PC-3 (cell line): Measurements from ENCODE around the gene NUDT1. TPM values are rescaled to one million over a fixed set of nuclear protein-coding genes. Genes with fewer than 3 reads are reported as not detected.

Source experiments
- ATAC-seq: fragments of 200-7000 bp; cut with Tn5 transposase; 2 replicates; pipeline ENCODE4 v1.9.1; 2020; ENCODE audit warnings: mild to moderate bottlenecking, moderate library complexity
- Bru-seq: library from RNA; stranded (reverse); fragments of 400-500 nt; gene quantifications from one replicate; lab custom pipeline; 2021; lab: Mats Ljungman, UMichigan
- BruChase-seq, 2 experiments: library from RNA; stranded (reverse); fragments of 400-500 nt; gene quantifications; one replicate each; lab custom pipeline; 2021; lab: Mats Ljungman, UMichigan
- BruUV-seq: library from RNA; stranded (reverse); fragments of 400-500 nt; replicated peaks from 2 replicates; lab custom pipeline; 2021; lab: Mats Ljungman, UMichigan
- CTCF ChIA-PET: fragments of 300-600 bp; sonication (Branson Sonifier 250); formaldehyde crosslinking; loops from one replicate; lab custom pipeline; 2022; ENCODE audit warnings: antibody characterized with exemption; lab: Charles Lee
- POLR2A ChIA-PET: fragments of 300-600 bp; sonication (Branson Sonifier 250); formaldehyde crosslinking; loops from one replicate; lab custom pipeline; 2022; ENCODE audit warnings: antibody characterized with exemption; ENCODE audit not compliant: unreplicated experiment; lab: Charles Lee
- DNase-seq: peaks from one replicate; pipeline ENCODE4 v3.0.0-alpha.2; 2015
- H2AFZ ChIP-seq: fragments of 300-600 bp; sonication (generic); 2 replicates; pipeline ENCODE4 v1.6.0; 2016; ENCODE audit warnings: antibody characterized with exemption, low read length
- H3F3A ChIP-seq: fragments of 300-600 bp; sonication (generic); one replicate; pipeline ENCODE4 v1.6.0; 2017; ENCODE audit warnings: antibody characterized with exemption, low read length, control low read depth, mild to moderate bottlenecking; ENCODE audit not compliant: unreplicated experiment
- H3K27ac ChIP-seq: fragments of 300-600 bp; sonication (generic); 2 replicates; pipeline ENCODE4 v1.5.1; 2016; ENCODE audit warnings: mild to moderate bottlenecking, low read length
- H3K27me3 ChIP-seq: fragments of 300-600 bp; sonication (generic); 2 replicates; pipeline ENCODE4 v1.6.1; 2016; ENCODE audit warnings: low read length, mixed read lengths
- H3K36me3 ChIP-seq: fragments of 300-600 bp; sonication (generic); 2 replicates; pipeline ENCODE4 v1.6.1; 2016; ENCODE audit warnings: low read depth, mixed run types, low read length, mixed read lengths
- H3K4me1 ChIP-seq: fragments of 300-600 bp; sonication (generic); 2 replicates; pipeline ENCODE4 v1.5.1; 2016; ENCODE audit warnings: low read length; ENCODE audit not compliant: insufficient read depth
- H3K4me2 ChIP-seq: fragments of 300-600 bp; sonication (generic); 2 replicates; pipeline ENCODE4 v1.6.0; 2016; ENCODE audit warnings: low read length
- H3K4me3 ChIP-seq: fragments of 300-600 bp; sonication (generic); 2 replicates; pipeline ENCODE4 v1.5.1; 2016; ENCODE audit warnings: mild to moderate bottlenecking, low read length, mixed read lengths
- H3K79me2 ChIP-seq: fragments of 300-600 bp; sonication (generic); 2 replicates; pipeline ENCODE4 v1.6.1; 2017; ENCODE audit warnings: low read length, mixed read lengths
- H3K9ac ChIP-seq: fragments of 300-600 bp; sonication (generic); 2 replicates; pipeline ENCODE4 v1.6.0; 2016; ENCODE audit warnings: mild to moderate bottlenecking, low read length
- H3K9me2 ChIP-seq: fragments of 300-600 bp; sonication (generic); replicated peaks from 2 replicates; pipeline ENCODE4 v1.6.1; 2016; ENCODE audit warnings: mixed run types, low read length, mixed read lengths
- H3K9me3 ChIP-seq: fragments of 300-600 bp; sonication (generic); 2 replicates; pipeline ENCODE4 v1.6.1; 2016; ENCODE audit warnings: low read length, mixed read lengths
- H4K20me1 ChIP-seq: fragments of 300-600 bp; sonication (generic); 2 replicates; pipeline ENCODE4 v1.6.1; 2016; ENCODE audit warnings: low read length, mixed read lengths
- EZH2 ChIP-seq: fragments of 300-600 bp; sonication (generic); IDR thresholded peaks from one replicate; pipeline ENCODE4 v1.6.1; 2017; ENCODE audit warnings: antibody characterized with exemption, mild to moderate bottlenecking, low read length; ENCODE audit not compliant: unreplicated experiment
- EZH2phosphoT487 ChIP-seq: fragments of 300-600 bp; sonication (generic); IDR thresholded peaks from 2 replicates; pipeline ENCODE4 v1.6.1; 2018; ENCODE audit warnings: mild to moderate bottlenecking, antibody characterized with exemption, low read length, borderline replicate concordance
- intact Hi-C: fragments of 100-400 bp; cut with micrococcal nuclease; formaldehyde crosslinking; loops from 2 replicates; pipeline ENCODE4 v1.9.0; 2023
- long read RNA-seq: library from polyadenylated mRNA; unstranded; transcript quantifications from one replicate; pipeline ENCODE4 v2.0.0, GENCODE V29; 2021; ENCODE audit not compliant: unreplicated experiment
- total RNA-seq: library from RNA; depleted of rRNA; stranded (reverse); fragments of >200 nt; gene quantifications from 2 replicates; pipeline ENCODE4 v1.2.3, GENCODE V29; 2014; rRNA removed
- TF ChIP-seq, protein P1 (sequence below): fragments of 300-600 bp; sonication (generic); conservative IDR thresholded peaks from 2 replicates; pipeline ENCODE4 v1.5.1; 2017; ENCODE audit warnings: antibody characterized with exemption, low read depth, mild to moderate bottlenecking, low read length

Gene NUDT1
- total RNA-seq (58.5 and 59.3 TPM in 2 replicates), Bru-seq, nascent RNA (percentile 56 among the genes with signal in this experiment), BruChase-seq, experiment 1, labeled RNA remaining after a 6-hour chase (percentile 56 among the genes with signal in this experiment), BruChase-seq, experiment 2, labeled RNA remaining after a 2-hour chase (percentile 37 among the genes with signal in this experiment)
- long read RNA-seq, partial matches to known transcripts, result 3 of 13 reads
- long read RNA-seq, other reads (novel, unspliced or antisense), result 0 of 13 reads

GRCh38 chr7:2241580-2242540 is at the start of gene NUDT1, which contains the start of gene MRM2:
TSS of gene NUDT1 (plus strand) at chr7:2242226. CDS start at chr7:2244575, 2,349 bp downstream.
TSS of gene MRM2 (minus strand) at chr7:2242205. CDS start at chr7:2242169, 36 bp downstream.
- intact Hi-C loops, result no loop called here

DNA sequence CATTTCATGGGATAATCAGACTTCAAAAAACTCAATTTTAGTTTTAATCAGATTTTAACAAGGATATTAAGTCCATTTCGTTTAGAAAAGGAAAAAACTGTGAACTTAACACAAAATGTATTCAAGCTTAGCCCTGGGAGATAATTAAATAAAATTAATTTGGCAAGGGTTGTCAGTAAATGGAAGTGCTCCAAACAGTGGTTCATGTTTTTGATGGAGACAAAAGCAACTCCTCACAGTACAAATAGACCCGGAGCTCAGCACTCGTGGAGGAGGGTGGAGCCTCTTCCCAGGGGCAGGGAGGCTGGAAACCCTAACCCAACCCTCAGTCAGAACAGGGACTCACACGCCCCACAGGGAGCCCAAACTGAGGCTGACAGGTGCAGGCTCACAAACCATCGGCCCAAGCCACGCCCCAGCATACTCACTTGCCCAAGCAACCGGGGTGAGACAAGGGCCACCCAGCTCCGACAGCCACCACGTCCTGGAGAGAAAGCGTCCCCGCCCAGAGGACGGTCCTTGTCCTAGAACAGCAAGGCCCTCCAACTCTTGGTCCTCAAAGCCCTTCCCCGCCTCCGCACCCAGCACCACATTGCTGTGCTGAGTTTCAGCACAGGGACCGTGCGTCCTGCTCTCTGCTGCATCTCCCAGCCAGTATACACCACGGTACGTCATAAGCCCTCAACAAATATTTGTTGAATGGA is 49.0 kb upstream of the NUDT1 start:
- ATAC-seq, result no peak
- intact Hi-C loops, result no loop called here
- H3K9ac ChIP-seq, result no peak overlapping the region
- no peaks in the 10 kb centered on the region for H3K4me1 ChIP-seq
- ChIA-PET CTCF (no interaction called here), POLR2A (no interaction called here)
- H3K9me2 ChIP-seq, result no peaks in the 10 kb centered on the region
- DNase-seq, result no peak
- peaks cover 14% of the 10 kb centered on the region for H3K79me2 ChIP-seq
- no peaks in the 10 kb centered on the region for H3K9me3 ChIP-seq
- H4K20me1 ChIP-seq, result no peaks in the 10 kb centered on the region
- no peaks in the 10 kb centered on the region for H3F3A ChIP-seq
- H3K4me2 ChIP-seq, result no peak overlapping the region
- H2AFZ ChIP-seq, result no peak overlapping the region
- H3K27ac ChIP-seq, result no peak overlapping the region
- no peak overlapping the region for H3K4me3 ChIP-seq
- BruUV-seq, result no TSS peak
- TF ChIP-seq, protein P1, sequence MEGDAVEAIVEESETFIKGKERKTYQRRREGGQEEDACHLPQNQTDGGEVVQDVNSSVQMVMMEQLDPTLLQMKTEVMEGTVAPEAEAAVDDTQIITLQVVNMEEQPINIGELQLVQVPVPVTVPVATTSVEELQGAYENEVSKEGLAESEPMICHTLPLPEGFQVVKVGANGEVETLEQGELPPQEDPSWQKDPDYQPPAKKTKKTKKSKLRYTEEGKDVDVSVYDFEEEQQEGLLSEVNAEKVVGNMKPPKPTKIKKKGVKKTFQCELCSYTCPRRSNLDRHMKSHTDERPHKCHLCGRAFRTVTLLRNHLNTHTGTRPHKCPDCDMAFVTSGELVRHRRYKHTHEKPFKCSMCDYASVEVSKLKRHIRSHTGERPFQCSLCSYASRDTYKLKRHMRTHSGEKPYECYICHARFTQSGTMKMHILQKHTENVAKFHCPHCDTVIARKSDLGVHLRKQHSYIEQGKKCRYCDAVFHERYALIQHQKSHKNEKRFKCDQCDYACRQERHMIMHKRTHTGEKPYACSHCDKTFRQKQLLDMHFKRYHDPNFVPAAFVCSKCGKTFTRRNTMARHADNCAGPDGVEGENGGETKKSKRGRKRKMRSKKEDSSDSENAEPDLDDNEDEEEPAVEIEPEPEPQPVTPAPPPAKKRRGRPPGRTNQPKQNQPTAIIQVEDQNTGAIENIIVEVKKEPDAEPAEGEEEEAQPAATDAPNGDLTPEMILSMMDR, result no peak
- H3K27me3 ChIP-seq, result no peaks in the 10 kb centered on the region
- H3K36me3 ChIP-seq, result peaks cover 29% of the 10 kb centered on the region

More at GRCh38 chr7:2241580-2242540, at the start of gene NUDT1, which contains the start of gene MRM2:
- H3K27me3 ChIP-seq, result no peaks in the 10 kb centered on the region
- peaks cover 35% of the 10 kb centered on the region for H3K79me2 ChIP-seq
- TF ChIP-seq, protein P1, result no peak
- TF ChIP-seq EZH2 (no peak), EZH2phosphoT487 (no peak)
- H3K4me2 ChIP-seq, result peak within 1 kb of the TSS; percentile 93
- H4K20me1 ChIP-seq, result no peaks in the 10 kb centered on the region
- H2AFZ ChIP-seq, result peak within 1 kb of the TSS; percentile 83
- H3K9ac ChIP-seq, result peak within 1 kb of the TSS; percentile 99
- ChIA-PET POLR2A (interaction anchor here (0.6 kb wide), 1 partner anchor 1084 kb away, joined by 3 read pairs; no protein-coding TSS in a partner anchor), CTCF (no interaction called here)
- peak; percentile 83 for DNase-seq
- peaks cover 16% of the 10 kb centered on the region for H3K36me3 ChIP-seq
- H3K9me3 ChIP-seq, result no peaks in the 10 kb centered on the region
- H3F3A ChIP-seq, result no peaks in the 10 kb centered on the region
- H3K4me3 ChIP-seq, result peak within 1 kb of the TSS; percentile 97
- peak; percentile 91 for ATAC-seq
- peak within 1 kb of the TSS; percentile 37 for H3K27ac ChIP-seq
- peaks cover 17% of the 10 kb centered on the region for H3K4me1 ChIP-seq
- BruUV-seq, result no TSS peak
- no peaks in the 10 kb centered on the region for H3K9me2 ChIP-seq
